Sigmoid colon (tissue), 4 donors: ENCODE data around the gene SLC25A44.

Experiments
- EP300 ChIP-seq, 4 donors: sonication (generic); formaldehyde crosslinking; IDR thresholded peaks; one replicate each; pipeline ENCODE4 v1.6.1; 2017; ENCODE audit warnings: antibody characterized with exemption in 4 of 4
- POLR2A ChIP-seq, 2 donors: fragments of 450-650 bp; IDR thresholded peaks; one replicate each; pipeline ENCODE4 v1.6.1; 2016; ENCODE audit warnings: antibody characterized with exemption in 2 of 2, mild to moderate bottlenecking in 2 of 2, moderate library complexity in 2 of 2
- POLR2AphosphoS5 ChIP-seq, 4 donors: sonication (generic); formaldehyde crosslinking; IDR thresholded peaks; one replicate each; pipeline ENCODE4 v1.6.1; 2017; ENCODE audit warnings: antibody characterized with exemption in 4 of 4

GRCh38 chr1:156162430-156163037 lies 31.4 kb upstream of the SLC25A44 start:
- TF ChIP-seq POLR2A (IDR thresholded peaks at IDR 0.05): no peak
- TF ChIP-seq POLR2AphosphoS5 (IDR thresholded peaks at IDR 0.05): no peak
- no peak for TF ChIP-seq EP300 (IDR thresholded peaks at IDR 0.05)
